ENCODE measurements around the gene C19orf18. TPM values are rescaled to one million over a fixed set of nuclear protein-coding genes. Genes with fewer than 3 reads are reported as not detected.

C19orf18 gene
- under 1 TPM; 0.36 to 0.88 TPM for total RNA-seq
- 0.32 TPM for polyA plus RNA-seq (2013, experiment 1 of 2)
- polyA plus RNA-seq (2013, experiment 2 of 2), result 0.26 TPM
- total RNA-seq, result 0 to 2.0 (median 0.29) reads per million in 172 experiments

DNA sequence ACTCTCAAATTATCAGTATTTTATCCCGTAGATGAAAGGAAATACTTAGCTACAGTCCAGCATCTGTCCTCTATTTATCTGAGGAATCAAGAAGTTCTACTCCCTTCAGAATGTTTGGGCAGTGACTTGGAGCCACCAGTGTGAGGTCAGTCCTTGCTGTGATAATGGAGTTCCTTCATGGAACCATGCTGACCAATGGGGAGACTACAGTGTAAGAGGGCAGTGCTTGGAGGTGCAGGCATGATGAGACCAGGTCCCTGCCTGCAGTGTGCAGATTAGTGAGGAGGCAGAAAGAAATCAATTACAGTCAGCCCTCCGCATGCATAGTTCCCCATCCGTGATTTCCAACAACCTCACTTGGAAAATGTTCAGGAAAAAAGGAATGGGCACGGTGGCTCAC lies at the start of gene C19orf18:
Gene C19orf18, minus strand, starts transcription at position 101 of the 400 bp plus-strand sequence. CDS start 102 bp downstream, outside the sequence.
- Mint-ChIP-seq H3K27me3 (no peaks in the 10 kb centered on the region), H3K4me1 (ENCODE audit: low read depth) (no peaks in the 10 kb centered on the region), H3K36me3 (ENCODE audit: low read depth) (peaks cover 87% of the 10 kb centered on the region), H3K27ac (no peak within 1 kb of the TSS), H3K4me3 (no peak within 1 kb of the TSS), H3K9me3 (peaks cover 27% of the 10 kb centered on the region)
- POLR2A ChIA-PET, result no interaction called here
- TF ChIP-seq, protein P1, sequence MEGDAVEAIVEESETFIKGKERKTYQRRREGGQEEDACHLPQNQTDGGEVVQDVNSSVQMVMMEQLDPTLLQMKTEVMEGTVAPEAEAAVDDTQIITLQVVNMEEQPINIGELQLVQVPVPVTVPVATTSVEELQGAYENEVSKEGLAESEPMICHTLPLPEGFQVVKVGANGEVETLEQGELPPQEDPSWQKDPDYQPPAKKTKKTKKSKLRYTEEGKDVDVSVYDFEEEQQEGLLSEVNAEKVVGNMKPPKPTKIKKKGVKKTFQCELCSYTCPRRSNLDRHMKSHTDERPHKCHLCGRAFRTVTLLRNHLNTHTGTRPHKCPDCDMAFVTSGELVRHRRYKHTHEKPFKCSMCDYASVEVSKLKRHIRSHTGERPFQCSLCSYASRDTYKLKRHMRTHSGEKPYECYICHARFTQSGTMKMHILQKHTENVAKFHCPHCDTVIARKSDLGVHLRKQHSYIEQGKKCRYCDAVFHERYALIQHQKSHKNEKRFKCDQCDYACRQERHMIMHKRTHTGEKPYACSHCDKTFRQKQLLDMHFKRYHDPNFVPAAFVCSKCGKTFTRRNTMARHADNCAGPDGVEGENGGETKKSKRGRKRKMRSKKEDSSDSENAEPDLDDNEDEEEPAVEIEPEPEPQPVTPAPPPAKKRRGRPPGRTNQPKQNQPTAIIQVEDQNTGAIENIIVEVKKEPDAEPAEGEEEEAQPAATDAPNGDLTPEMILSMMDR (IDR thresholded peaks at IDR 0.05), result no peak
- Histone ChIP-seq H3K36me3 (ENCODE audit: insufficient read depth, low read length) (peaks cover 6% of the 10 kb centered on the region), H3K27ac (ENCODE audit: low read depth in 1 of 2, low read length in 2 of 2) (no peak within 1 kb of the TSS), H3K9me3 (ENCODE audit: control insufficient read depth in 1 of 2, insufficient read depth in 1 of 2, low read length in 2 of 2) (peaks cover 65 to 92% of the 10 kb centered on the region in 2 experiments), H3K27me3 (ENCODE audit: control insufficient read depth in 1 of 2, insufficient read depth in 2 of 2, low read length in 2 of 2) (no peaks in the 10 kb centered on the region), H3K4me1 (ENCODE audit: insufficient read depth, low read length) (no peaks in the 10 kb centered on the region), H3K4me3 (ENCODE audit: low read length) (no peak within 1 kb of the TSS)
- CTCF ChIA-PET, result no interaction called here
- DNase-seq, result no peak
- intact Hi-C loops (cut with DNase I, micrococcal nuclease), result no loop called here
- no peak for ATAC-seq (ENCODE audit: poor library complexity)

GRCh38 chr19:58022283-58022660 lies 47.9 kb upstream of the C19orf18 start:
- CTCF ChIA-PET, result no interaction called here
- no peak for DNase-seq
- H3K4me3 Mint-ChIP-seq, result no peak overlapping the region
- ATAC-seq (ENCODE audit: poor library complexity), result peak; percentile 21
- Histone ChIP-seq H3K9me3 (ENCODE audit: control insufficient read depth in 1 of 2, insufficient read depth in 1 of 2, low read length in 2 of 2) (peaks cover 10 to 81% of the 10 kb centered on the region in 2 experiments), H3K4me1 (ENCODE audit: insufficient read depth, low read length) (no peaks in the 10 kb centered on the region), H3K27ac (ENCODE audit: low read depth in 1 of 2, low read length in 2 of 2) (no peak overlapping the region), H3K36me3 (ENCODE audit: insufficient read depth, low read length) (no peaks in the 10 kb centered on the region), H3K4me3 (ENCODE audit: low read length) (no peak overlapping the region), H3K27me3 (ENCODE audit: control insufficient read depth in 1 of 2, insufficient read depth in 2 of 2, low read length in 2 of 2) (peaks cover 0 to 2% of the 10 kb centered on the region in 2 experiments)
- H3K27me3 Mint-ChIP-seq, result peaks cover 5% of the 10 kb centered on the region
- peaks cover 21% of the 10 kb centered on the region for H3K36me3 Mint-ChIP-seq (ENCODE audit: low read depth)
- no peak overlapping the region for H3K27ac Mint-ChIP-seq
- TF ChIP-seq, protein P1 (IDR thresholded peaks at IDR 0.05), result no peak
- intact Hi-C loops (cut with DNase I, micrococcal nuclease), result loop anchor here (1.0 to 2.0 kb wide), 2 partner anchors 133 kb away; no protein-coding TSS in a partner anchor
- no peaks in the 10 kb centered on the region for H3K4me1 Mint-ChIP-seq (ENCODE audit: low read depth)
- POLR2A ChIA-PET, result interaction anchor here (1.0 kb wide), 1 partner anchor 132 kb away, joined by 3 read pairs; no protein-coding TSS in a partner anchor
- H3K9me3 Mint-ChIP-seq, result peaks cover 9% of the 10 kb centered on the region

GRCh38 chr19:58021541-58022282 lies 47.4 kb upstream of the C19orf18 start:
- TF ChIP-seq, protein P1 (IDR thresholded peaks at IDR 0.05), result no peak
- Mint-ChIP-seq H3K27me3 (peaks cover 5% of the 10 kb centered on the region), H3K27ac (no peak overlapping the region), H3K4me1 (ENCODE audit: low read depth) (no peaks in the 10 kb centered on the region), H3K36me3 (ENCODE audit: low read depth) (peaks cover 16% of the 10 kb centered on the region), H3K4me3 (no peak overlapping the region), H3K9me3 (peaks cover 7% of the 10 kb centered on the region)
- intact Hi-C loops (cut with DNase I, micrococcal nuclease), result loop anchor here (1.0 to 2.0 kb wide), 2 partner anchors 133 to 134 kb away; no protein-coding TSS in a partner anchor
- Histone ChIP-seq H3K27ac (ENCODE audit: low read depth in 1 of 2, low read length in 2 of 2) (no peak overlapping the region), H3K36me3 (ENCODE audit: insufficient read depth, low read length) (no peaks in the 10 kb centered on the region), H3K27me3 (ENCODE audit: control insufficient read depth in 1 of 2, insufficient read depth in 2 of 2, low read length in 2 of 2) (peaks cover 0 to 2% of the 10 kb centered on the region in 2 experiments), H3K4me3 (ENCODE audit: low read length) (no peak overlapping the region), H3K4me1 (ENCODE audit: insufficient read depth, low read length) (no peaks in the 10 kb centered on the region), H3K9me3 (ENCODE audit: control insufficient read depth in 1 of 2, insufficient read depth in 1 of 2, low read length in 2 of 2) (peaks cover 10 to 80% of the 10 kb centered on the region in 2 experiments)
- DNase-seq (peak in 8 of 14 experiments; percentile 7 to 69 (median 38)), ATAC-seq (ENCODE audit: poor library complexity) (peak; percentile 95)
- POLR2A ChIA-PET, result interaction anchor here (1.0 kb wide), 1 partner anchor 133 kb away, joined by 3 read pairs; no protein-coding TSS in a partner anchor
- CTCF ChIA-PET, result no interaction called here
